ENCODE data around the gene CFAP77.

The CFAP77 gene

GRCh38 chr9:132584601-132585560, 174.9 kb downstream of the CFAP77 start:
- no peak for DNase-seq

DNA sequence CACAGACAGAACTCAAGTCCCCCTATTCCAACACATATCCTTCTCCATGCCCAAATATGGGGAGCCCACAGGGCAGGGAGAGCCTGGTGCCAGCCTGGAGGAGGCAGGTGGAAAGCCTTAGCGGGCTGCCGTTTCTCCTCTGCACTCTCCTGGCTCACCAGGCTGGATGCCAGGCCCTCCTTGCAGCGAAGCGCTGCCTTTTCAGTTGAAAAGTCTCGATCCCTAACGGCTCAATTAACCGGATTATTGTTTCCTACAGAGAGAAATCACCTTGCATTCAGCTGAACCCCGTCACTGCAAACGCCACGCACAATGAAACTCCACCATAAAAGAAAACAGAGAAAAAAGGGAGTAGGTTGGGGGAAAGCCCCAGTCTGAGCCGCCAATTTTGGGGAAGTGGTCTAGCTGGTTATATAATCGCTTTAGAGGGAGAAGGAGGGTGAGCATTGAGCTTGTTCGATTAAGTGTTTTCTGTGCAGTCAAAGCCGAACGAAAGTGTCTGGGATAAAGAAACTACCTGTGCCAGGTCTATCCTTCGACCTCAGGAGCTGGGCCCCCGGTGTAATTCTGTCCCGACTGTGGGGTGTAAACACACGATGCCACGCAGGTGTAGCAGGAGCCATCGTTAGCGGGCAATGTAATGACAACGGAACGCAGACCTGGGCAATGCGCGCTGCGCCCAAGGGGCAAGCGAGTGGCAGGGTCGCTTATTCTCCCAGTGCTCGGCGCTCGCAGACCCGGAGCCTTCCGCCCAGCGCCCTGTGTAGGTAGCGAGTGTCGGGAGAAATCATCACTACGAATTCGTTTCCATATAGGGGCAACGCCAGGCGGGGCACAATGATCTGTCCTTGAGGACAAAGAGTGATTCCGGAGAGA, 176.2 kb downstream of the CFAP77 start:
- DNase-seq, result no peak

- DNase-seq, result no peak
These were observed 177.0 kb downstream of the CFAP77 start for GRCh38 chr9:132586830-132587591.

GRCh38 chr9:132587592-132587955, 177.6 kb downstream of the CFAP77 start:
- DNase-seq, result no peak

DNA sequence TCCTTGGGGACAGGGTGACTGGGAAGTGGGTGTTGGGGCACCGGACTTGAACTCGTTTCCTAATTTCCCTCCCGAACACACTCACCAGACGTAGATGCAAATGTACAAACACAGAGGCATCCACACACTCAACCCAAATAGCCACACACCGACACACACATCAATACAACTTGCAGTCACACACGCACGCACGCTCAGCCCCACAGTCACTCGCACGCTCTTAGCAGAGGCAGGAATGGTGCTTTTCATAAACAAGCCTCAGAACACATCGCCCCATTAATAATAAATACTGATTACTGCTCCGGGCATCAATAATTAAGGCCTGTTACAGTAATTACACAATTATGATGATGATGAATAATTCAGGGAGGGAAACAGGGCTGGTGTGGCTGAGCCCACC, 178.1 kb downstream of the CFAP77 start:
- DNase-seq, result no peak

- no peak for DNase-seq
These were observed 178.6 kb downstream of the CFAP77 start for GRCh38 chr9:132588501-132589147.

- no peak for DNase-seq
These were observed 179.4 kb downstream of the CFAP77 start for GRCh38 chr9:132589148-132590036.

- DNase-seq, result no peak
These were observed 180.0 kb downstream of the CFAP77 start for GRCh38 chr9:132590037-132590317.

DNA sequence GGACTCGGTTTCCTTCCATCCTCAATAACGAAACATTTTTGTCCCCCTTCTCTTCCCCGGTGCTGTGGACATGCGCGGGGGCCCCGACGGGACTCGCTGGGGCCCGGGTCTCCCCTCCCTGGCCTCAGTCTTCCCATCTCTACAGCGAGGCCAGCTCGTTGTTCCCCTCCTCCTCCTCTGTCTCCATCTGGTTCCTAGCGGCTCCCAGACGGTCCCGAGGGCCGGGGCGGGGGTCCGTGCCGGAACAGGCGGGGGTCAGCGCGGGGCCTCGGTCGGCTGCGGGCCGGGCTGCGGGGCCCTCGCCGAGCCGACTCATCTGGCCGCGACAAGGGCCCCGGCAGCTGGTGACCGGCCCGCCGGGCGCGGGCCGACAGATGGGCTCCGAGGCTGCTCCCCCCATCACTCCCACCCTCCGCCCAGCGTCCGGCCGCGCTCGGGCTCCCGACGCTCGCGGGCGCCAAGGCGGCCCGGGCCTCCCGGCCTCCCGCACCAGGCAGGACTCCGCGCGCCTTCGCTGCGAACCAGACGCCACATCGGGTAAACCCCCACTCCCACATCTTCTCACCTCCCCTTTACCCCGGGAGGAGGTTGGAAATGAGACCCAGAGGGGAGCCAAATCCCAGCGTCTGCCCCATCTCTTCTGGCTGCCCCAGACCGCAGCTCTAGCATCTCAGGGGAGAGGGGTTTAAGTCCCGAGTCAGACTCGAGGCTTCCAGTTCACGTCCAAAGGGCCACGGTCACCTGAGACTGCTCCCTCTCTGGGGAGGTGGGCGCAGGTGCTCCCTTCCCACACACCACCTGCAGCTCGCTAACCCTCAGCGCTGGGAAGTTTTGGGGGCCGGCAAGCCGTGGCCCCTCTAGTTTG, 180.5 kb downstream of the CFAP77 start:
- DNase-seq, result no peak

GRCh38 chr9:132591244-132591643, 181.2 kb downstream of the CFAP77 start:
- DNase-seq, result no peak

DNA sequence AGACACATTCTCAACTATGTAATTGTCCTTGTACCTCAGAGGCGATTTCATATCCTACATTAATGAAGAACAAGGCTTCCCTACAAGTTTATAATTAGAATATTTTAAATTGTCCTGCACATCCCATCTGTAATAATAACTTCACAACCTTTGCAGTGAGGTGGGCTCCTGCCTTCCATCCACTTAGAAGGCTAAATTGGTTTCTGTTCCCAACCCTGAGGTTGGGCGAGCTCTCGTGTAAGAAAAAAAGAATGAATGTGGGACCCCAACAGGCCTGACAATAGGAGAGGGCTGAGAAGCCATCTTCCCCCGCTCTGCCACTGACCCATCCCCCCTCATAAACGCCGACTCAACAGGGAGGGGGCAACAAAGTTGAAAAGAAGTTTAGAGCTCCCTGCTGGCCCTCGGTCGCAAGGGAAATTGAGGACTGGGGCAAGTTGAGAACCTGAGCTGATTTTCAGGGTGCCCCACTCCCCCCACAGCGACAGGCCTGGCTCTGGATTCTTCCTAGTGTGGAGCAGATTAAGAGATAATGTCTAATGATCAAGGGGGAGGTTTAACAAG, 181.8 kb downstream of the CFAP77 start:
- no peak for DNase-seq

DNA sequence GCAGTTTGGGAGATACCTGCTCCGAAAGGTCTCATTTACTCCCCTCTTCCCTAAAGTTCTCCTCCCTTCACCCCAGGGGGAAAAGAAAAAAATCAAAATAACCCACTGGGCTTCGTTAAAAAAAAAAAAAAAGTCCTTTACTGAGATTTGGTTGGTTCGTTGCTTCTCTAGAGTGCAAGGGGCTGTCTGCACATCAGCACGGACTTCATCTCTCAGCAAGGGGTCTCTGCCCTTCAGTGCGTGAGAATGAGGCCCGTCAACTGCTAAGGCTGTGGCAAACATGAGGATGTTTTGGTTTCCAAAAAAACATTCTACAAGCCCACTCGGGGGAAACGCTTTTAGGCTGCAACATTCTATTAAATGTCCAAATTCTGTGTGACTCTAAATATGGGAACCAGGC, 182.4 kb downstream of the CFAP77 start:
- DNase-seq, result no peak

DNA sequence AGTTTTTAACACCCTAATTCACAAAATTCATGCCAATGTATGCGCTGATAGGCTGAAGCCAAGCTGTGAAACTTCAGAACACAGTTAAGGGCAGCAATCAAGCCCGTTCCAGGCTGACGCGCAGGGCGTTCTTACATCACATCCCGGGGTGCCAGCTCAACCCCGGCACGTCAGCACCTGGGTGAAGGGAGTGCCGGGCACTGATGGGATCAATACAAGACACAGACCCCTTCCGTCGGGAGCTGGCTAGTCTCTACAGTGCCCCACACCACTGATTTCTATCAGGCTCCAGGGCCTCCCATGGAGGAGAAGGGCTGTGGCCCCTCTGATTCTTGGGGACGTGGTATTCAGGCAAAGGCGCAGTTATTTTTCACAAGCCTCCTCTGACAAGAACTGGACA, 184.4 kb downstream of the CFAP77 start:
- DNase-seq, result no peak

DNA sequence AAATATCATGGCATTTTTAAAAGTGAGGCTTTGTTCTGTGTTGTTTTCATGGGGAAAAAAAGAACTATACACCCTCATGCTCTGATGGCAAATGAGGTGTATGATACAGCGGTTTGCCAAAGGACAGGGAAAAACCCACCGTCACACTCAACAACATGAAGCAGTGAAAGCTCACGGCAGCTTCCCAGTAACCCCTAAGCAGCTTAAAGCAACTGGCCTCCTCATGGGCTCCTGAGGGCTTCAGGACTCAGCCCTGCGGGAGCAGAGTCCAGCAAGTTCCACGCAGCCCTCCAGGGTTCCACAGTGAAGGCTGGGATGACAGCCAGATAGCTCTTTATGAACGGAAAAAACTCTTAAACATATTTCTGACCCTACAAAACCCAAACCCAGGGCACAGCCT, 185.3 kb downstream of the CFAP77 start:
- no peak for DNase-seq

DNA sequence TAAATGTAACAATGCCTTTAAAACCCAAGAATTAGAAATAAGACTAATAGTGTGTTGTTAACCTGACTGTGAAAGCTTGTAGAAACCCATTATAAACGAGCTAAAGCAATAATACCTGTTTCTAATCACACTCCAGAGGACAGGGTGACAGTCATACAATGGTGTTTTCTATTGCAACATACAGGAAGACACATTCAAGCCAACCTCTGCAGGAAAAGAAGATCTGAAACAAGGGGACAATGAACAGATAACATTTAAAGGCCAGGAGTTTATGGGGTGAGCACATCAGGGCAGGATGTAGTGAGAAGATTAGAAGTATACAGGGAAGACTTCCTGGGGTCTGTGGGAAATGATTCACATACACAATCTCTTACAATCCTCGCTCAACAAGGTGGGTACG, 186.2 kb downstream of the CFAP77 start:
- no peak for DNase-seq

DNA sequence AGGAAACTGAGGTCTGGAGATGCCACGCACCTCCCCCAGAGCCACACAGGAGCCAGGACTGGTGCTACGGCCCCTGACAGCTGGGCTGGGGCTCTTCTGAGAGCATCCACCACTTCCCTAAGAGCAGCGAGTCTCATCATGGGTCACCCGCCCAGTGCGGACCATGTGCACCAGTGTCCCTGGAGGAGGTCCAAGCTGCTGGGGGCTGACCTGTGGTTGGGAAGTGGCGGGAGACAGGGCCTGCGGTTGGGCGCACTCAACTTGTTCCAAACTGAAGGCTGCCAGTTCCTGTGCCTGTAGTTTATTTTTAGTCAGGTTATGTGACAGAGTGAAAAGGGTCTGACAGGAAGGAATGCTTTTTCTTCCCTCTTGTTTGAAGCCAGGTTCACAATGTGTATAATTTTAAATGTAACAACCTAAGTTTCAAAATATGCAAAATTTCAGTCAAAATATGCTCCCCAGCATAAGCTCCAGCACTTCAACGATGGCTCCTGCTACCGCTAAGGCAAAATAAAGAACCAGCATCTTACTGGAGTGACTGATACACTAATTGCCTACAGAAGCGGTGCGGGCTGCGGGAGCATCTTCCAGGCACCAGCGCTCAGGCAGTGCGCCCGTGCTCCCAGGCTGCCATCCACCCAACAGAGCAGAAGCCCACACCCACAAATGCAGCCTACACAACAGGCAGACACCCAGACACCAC, 187.2 kb downstream of the CFAP77 start:
- DNase-seq, result no peak

DNA sequence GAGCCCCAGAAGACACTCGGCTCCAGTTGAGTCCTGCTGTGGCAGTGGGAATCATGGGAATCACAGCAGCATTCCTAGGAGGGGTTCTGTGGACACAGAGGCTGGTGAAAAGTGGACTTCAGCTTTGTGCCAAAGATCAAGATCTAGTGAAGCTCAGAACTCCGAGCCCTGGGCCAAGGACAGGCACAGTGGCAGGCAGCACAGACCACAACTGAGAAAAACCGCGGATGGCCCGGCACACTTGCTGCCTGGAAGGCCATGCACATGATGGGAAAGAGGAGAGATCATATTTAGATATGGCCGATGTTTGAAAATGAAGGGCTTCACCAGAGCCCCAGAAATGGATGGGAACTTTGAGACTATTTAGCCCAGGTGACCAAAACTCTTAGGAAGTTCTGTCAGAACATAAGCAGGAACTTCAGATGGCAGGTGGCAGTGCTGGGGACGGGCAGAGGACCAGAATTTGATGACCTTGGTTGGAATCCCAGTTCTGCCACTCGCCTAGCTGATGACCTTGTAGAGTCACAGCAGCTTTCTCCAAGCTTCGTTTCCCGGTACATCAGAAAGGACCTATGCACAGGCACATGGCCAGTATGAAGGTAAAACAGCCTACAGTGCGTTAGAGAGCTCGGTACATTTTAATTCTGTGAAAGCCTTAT, 190.4 kb downstream of the CFAP77 start:
- no peak for DNase-seq

DNA sequence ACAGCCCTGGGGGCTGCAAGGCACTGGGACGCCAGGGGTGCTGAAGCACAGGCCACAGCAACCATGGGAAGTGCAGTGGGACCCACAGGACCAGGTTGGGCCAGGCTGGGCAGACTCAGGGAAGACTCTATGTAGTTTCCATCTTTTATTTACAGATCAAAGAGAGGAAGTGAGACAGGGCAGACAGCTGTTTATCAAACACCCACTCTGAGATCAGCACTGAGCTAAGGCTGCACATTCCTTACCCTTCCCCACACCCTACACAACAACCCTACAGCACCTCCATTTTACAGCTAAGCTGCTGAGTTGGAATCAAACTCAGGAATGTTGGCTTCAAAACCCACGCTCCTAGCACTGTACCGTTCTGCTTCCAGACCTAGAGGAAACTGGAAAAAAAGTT, 192.2 kb downstream of the CFAP77 start:
- no peak for DNase-seq

GRCh38 chr9:132605387-132605786, 195.4 kb downstream of the CFAP77 start:
- DNase-seq, result no peak

Data from NCI-H446 (cell line).